RCC 7860 (cell line): ENCODE data around the gene ZCCHC24.

ENCODE experiments used
- DNase-seq: peaks from one replicate; pipeline ENCODE4 v3.0.0-alpha.2; 2015; ENCODE audit warnings: low spot score
- FAIRE-seq: peaks from 2 replicates; lab custom pipeline; 2012; peaks lifted over from hg19 to GRCh38; lab: Jason Lieb, UNC

Gene ZCCHC24

GRCh38 chr10:79445161-79445976 is at the start of gene ZCCHC24:
Gene ZCCHC24, minus strand, starts transcription at chr10:79445624. Its CDS starts 184 bp downstream, at chr10:79445440.
- FAIRE-seq (peak; percentile 30), DNase-seq (peak; percentile 90)

- FAIRE-seq (no peak), DNase-seq (no peak)
Measured at GRCh38 chr10:79493806-79494205, 48.4 kb upstream of the ZCCHC24 start.

- DNase-seq (no peak), FAIRE-seq (no peak)
Measured at GRCh38 chr10:79492839-79493238, 47.4 kb upstream of the ZCCHC24 start.

GRCh38 chr10:79492256-79492655 is 46.8 kb upstream of the ZCCHC24 start:
- DNase-seq (no peak), FAIRE-seq (no peak)

DNA sequence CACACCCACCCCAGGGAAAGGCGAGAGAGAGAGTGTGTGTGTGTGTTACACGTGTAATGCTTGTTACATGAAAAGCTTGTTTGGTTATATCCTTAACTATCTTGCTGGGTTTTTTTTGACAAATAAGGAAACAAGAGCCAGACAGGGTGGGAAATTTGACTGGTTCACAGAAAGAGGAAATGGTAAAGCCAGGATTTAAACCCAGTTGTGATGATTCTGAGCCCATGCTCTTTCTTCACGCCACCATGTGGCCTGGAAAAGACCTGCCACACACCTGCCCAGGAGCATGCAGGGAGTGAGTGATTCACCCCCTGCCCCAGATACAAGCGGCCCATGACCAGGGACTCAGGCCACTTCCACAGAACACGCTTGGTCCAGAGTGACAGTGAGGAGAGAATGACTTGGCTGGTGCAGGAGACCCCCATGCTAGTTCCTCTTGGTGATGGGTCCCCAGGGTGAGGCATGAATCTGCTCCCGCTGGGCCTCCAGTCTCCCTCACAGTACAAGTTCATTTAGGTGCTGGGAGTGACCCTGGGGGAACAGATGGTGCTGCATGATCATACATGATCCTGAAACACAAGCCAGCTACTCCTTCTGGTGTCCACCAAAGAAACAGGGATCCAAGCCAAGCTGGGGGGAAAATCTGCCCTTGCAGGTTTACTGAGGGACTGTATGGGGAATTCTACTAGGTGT is 45.9 kb upstream of the ZCCHC24 start:
- no peak for FAIRE-seq
- DNase-seq: no peak

GRCh38 chr10:79490400-79491142 is 45.1 kb upstream of the ZCCHC24 start:
- no peak for DNase-seq
- FAIRE-seq: no peak

DNA sequence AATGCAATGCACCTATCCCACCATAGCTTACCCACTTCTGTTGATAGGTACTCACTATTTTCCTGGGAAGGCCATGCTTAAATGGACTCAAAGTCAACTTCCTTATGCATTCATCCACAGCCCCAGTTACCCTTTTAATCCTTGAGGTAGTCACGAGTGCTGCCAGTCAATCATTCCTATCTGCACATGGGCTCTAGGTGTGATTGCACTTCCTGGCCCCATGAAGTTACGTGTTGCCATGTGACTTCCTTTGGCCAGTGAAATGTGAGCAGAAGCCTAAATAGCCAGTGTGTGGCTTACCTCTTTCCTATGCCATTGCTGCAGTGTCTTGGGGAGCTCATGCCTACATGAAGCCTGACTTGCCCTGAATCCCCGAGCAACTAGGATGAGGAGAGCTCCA is 43.4 kb upstream of the ZCCHC24 start:
- no peak for FAIRE-seq
- peak; percentile 33 for DNase-seq

- DNase-seq (peak; percentile 83), FAIRE-seq (peak; percentile 90)
Measured at GRCh38 chr10:79488336-79488735, 42.9 kb upstream of the ZCCHC24 start.

DNA sequence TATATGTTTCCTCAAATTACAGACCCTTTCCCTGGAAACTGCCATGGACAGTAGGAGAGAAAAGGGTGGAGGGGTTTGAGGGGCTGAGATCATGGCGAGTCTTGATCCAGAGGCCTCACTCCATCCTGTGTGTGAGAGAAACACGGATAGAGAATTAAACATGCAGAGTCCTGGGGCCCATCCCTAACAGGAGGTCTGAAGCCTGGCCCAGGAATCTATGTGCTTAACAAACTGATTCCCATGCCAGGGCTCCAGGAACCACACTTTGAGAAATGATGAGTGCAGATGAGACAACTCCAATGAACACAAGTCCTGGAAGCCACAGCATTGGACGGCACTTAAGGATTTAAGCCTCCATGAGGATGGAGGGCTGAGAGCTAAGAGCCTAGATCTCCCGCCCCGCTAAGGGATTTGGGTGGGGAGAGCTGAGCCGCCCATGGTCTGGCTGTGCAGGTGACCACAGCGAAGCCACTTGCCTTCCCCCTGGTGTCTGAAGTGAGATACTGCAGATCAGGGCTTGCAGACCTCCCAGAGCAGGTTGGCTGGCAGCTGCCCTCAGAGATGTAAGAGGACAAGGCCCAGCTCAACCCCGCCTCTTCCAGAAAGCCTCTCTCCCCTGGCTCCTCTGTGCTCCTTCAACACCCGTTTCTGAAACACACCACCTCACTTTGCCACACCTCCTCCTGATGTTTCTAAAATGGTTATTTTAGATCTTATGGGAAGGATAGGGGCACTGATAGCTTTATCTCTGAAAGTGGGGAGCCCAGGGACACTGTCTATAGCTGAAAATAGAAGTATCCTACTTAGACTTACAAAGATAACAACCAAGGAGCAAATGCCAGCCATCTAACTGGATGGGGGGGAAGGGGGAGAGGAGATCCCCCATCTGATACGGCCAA is 42.1 kb upstream of the ZCCHC24 start:
- peak; percentile 27 for DNase-seq
- no peak for FAIRE-seq

GRCh38 chr10:79484476-79484875 is 39.1 kb upstream of the ZCCHC24 start:
- FAIRE-seq (no peak), DNase-seq (no peak)

- FAIRE-seq (no peak), DNase-seq (no peak)
Measured at GRCh38 chr10:79483948-79484347, 38.5 kb upstream of the ZCCHC24 start.

DNA sequence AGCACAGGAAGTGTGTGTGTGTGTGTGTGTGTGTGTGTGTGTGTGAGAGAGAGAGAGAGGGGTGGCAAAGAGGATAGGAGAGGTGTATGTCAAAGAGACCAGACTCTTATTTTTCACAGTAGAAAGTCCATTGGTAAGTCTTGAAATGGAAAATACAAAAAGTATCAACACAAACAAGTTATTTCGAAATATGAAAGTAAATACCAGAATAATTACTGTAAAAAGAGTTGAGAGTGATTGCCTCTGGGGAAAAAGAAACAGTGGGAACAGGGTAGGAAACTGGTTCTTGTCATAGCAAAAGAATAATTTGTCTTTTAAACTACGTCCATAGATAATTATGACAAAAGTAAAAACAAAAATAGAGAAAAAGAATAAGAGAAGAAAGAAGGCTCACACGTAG is 37.9 kb upstream of the ZCCHC24 start:
- no peak for FAIRE-seq
- DNase-seq: no peak

DNA sequence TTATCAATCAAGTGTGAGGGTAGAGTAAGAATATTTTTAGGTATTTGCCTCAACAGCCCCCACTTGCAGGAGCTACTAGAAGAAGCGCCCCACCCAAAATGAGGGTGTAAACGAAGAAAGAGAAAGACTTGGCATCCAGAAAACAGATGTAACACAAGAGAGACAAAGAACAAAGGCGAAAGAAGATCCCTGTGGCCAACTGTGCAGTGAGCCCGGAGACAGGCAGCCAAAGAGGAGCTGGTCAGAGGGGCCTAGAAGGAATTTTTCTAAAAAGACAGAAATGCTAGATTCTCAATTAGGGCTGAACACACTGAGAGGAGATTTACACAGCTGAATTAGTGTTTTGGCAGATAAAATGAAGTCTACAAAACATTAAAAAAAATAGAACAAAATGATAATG is 37.3 kb upstream of the ZCCHC24 start:
- FAIRE-seq: no peak
- DNase-seq: no peak

DNA sequence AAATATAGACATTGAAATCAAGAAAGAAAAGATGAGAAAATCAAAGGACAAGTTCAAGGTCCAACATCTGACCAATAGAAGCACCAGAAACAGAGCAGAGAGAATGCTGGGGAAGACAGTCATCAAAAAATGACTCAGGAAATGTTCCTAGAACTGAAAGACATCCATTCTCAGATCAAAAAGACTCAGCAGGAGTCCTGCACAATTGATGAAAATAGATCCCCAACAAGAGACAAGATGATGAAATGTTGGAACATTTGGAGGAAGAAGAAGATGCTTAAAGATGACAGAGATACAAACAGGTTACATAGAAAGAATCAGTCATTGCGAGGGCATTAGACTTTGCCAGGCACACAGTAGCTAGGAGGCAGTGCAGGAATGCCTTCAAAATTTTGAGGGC is 36.9 kb upstream of the ZCCHC24 start:
- no peak for FAIRE-seq
- no peak for DNase-seq

- DNase-seq: no peak
- FAIRE-seq: no peak
Measured at GRCh38 chr10:79479283-79479909, 34.0 kb upstream of the ZCCHC24 start.

DNA sequence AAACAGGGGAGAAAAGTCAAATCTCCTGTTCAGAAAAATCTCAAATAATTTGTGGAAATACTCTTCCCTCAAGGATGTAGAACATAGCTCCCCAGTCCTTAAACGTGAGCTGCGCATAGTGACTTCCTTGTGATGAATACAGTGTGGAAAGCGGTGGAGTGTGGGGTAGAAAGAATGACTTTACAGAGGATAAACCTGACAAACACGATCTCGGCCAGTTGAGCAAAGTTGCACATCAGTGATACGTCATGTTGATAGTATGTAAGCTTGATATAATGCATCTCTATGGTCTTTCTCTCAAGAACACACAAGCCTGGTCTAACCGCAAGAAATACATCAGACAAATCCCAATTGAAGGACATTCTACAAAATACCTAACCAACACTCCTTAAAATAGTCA is 32.0 kb upstream of the ZCCHC24 start:
- FAIRE-seq: no peak
- DNase-seq: no peak

- no peak for FAIRE-seq
- no peak for DNase-seq
Measured at GRCh38 chr10:79476645-79477044, 31.2 kb upstream of the ZCCHC24 start.

GRCh38 chr10:79475877-79476276 is 30.5 kb upstream of the ZCCHC24 start:
- DNase-seq: no peak
- FAIRE-seq: no peak

- DNase-seq: no peak
- no peak for FAIRE-seq
Measured at GRCh38 chr10:79475119-79475653, 29.8 kb upstream of the ZCCHC24 start.
